ENCODE results near the gene FSIP1. TPM values are rescaled to one million over a fixed set of nuclear protein-coding genes. Genes with fewer than 3 reads are reported as not detected.

The FSIP1 gene
- total and polyA plus RNA-seq, 9 donors: 0.17 to 0.60 (median 0.36) TPM

GRCh38 chr15:39729500-39729899, 53.1 kb downstream of the FSIP1 start:
- Histone ChIP-seq H3K4me3 (ENCODE audit: low read length) (no peak overlapping the region), H3K36me3 (ENCODE audit: control insufficient read depth, insufficient read depth, low read length) (no peaks in the 10 kb centered on the region), H3K9me3 (replicated peaks; ENCODE audit: control insufficient read depth, low read depth, low read length) (peaks cover 2% of the 10 kb centered on the region), H3K27me3 (ENCODE audit: control insufficient read depth, insufficient read depth, low read length) (no peaks in the 10 kb centered on the region), H3K4me1 (ENCODE audit: control insufficient read depth, insufficient read depth, low read length) (no peaks in the 10 kb centered on the region), H3K27ac (ENCODE audit: low read length) (no peak overlapping the region)
- WGBS (ENCODE audit: insufficient coverage): 100% methylated on average over 1 of the region's 4 CpGs
- no peak for DNase-seq

DNA sequence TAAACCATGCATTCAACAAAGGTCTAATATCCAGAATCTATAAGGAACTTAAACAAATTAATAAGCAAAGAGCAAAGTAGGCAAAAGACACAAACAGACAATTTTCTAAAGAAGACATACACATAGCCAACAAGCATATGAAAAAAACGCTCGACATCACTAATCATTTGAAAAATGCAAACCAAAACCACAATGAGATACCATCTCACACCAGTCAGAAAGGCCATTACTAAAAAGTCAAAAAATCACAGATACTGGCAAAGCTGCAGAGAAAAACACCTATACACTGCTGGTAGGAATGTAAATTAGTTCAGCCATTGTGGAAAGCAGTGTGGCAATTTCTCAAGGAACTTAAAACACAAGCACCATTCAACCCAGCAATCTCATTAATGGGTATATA, 53.8 kb downstream of the FSIP1 start:
- DNase-seq: no peak
- H3K27ac ChIP-seq (ENCODE audit: low read length): no peak overlapping the region
- WGBS (ENCODE audit: insufficient coverage): no CpG with 5 or more reads among the region's 2 CpGs

DNA sequence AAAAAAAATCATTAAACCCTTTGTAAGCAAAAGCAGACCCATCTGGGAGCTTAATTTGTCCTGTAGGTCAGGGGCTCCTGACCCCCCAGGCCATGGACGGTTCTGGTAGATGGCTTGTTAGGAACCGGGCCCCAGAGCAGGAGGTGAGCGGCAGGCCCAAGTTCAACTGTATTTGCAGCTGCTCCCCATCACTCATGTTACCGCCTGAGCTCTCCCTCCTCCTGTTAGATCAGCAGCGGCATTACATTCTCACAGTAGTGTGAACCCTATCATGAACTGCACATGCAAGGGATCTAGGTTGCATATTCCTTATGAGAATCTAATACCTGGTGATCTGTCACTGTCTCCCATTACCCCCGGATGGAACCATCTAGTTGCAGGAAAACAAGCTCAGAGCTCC, 60.7 kb downstream of the FSIP1 start:
- H3K4me3 ChIP-seq (ENCODE audit: low read length): no peak overlapping the region
- no peaks in the 10 kb centered on the region for H3K36me3 ChIP-seq (ENCODE audit: control insufficient read depth, insufficient read depth, low read length)
- WGBS (ENCODE audit: insufficient coverage): 45% methylated on average over 3 of the region's 6 CpGs
- peak; percentile 48 for DNase-seq
- peaks cover 8% of the 10 kb centered on the region for H3K4me1 ChIP-seq (ENCODE audit: control insufficient read depth, insufficient read depth, low read length)
- H3K27me3 ChIP-seq (ENCODE audit: control insufficient read depth, insufficient read depth, low read length): no peaks in the 10 kb centered on the region
- no peaks in the 10 kb centered on the region for H3K9me3 ChIP-seq (replicated peaks; ENCODE audit: control insufficient read depth, low read depth, low read length)
- H3K27ac ChIP-seq (ENCODE audit: low read length): no peak overlapping the region

More for the DNA sequence above, 53.8 kb downstream of the FSIP1 start:
- no peaks in the 10 kb centered on the region for H3K36me3 ChIP-seq (ENCODE audit: control insufficient read depth, insufficient read depth, low read length)
- no peaks in the 10 kb centered on the region for H3K4me1 ChIP-seq (ENCODE audit: control insufficient read depth, insufficient read depth, low read length)
- peaks cover 2% of the 10 kb centered on the region for H3K9me3 ChIP-seq (replicated peaks; ENCODE audit: control insufficient read depth, low read depth, low read length)
- no peak overlapping the region for H3K4me3 ChIP-seq (ENCODE audit: low read length)
- H3K27me3 ChIP-seq (ENCODE audit: control insufficient read depth, insufficient read depth, low read length): no peaks in the 10 kb centered on the region

GRCh38 chr15:39720621-39721611, 61.7 kb downstream of the FSIP1 start:
- Histone ChIP-seq H3K9me3 (replicated peaks; ENCODE audit: control insufficient read depth, low read depth, low read length) (no peaks in the 10 kb centered on the region), H3K27ac (ENCODE audit: low read length) (no peak overlapping the region), H3K36me3 (ENCODE audit: control insufficient read depth, insufficient read depth, low read length) (no peaks in the 10 kb centered on the region), H3K4me3 (ENCODE audit: low read length) (no peak overlapping the region), H3K4me1 (ENCODE audit: control insufficient read depth, insufficient read depth, low read length) (peaks cover 8% of the 10 kb centered on the region), H3K27me3 (ENCODE audit: control insufficient read depth, insufficient read depth, low read length) (no peaks in the 10 kb centered on the region)
- peak; percentile 47 for DNase-seq
- WGBS (ENCODE audit: insufficient coverage): 80% methylated on average over 1 of the region's 6 CpGs

GRCh38 chr15:39720081-39720480, 62.6 kb downstream of the FSIP1 start:
- no peaks in the 10 kb centered on the region for H3K27me3 ChIP-seq (ENCODE audit: control insufficient read depth, insufficient read depth, low read length)

GRCh38 chr15:39719109-39719508, 63.5 kb downstream of the FSIP1 start:
- no peaks in the 10 kb centered on the region for H3K9me3 ChIP-seq (replicated peaks; ENCODE audit: control insufficient read depth, low read depth, low read length)
- WGBS (ENCODE audit: insufficient coverage): no CpG with 5 or more reads among the region's 1 CpG
- no peak overlapping the region for H3K27ac ChIP-seq (ENCODE audit: low read length)
- H3K27me3 ChIP-seq (ENCODE audit: control insufficient read depth, insufficient read depth, low read length): no peaks in the 10 kb centered on the region
- no peak for DNase-seq
- H3K4me3 ChIP-seq (ENCODE audit: low read length): no peak overlapping the region
- peaks cover 8% of the 10 kb centered on the region for H3K4me1 ChIP-seq (ENCODE audit: control insufficient read depth, insufficient read depth, low read length)
- H3K36me3 ChIP-seq (ENCODE audit: control insufficient read depth, insufficient read depth, low read length): no peaks in the 10 kb centered on the region

More at GRCh38 chr15:39720081-39720480, 62.6 kb downstream of the FSIP1 start:
- no peak overlapping the region for H3K4me3 ChIP-seq (ENCODE audit: low read length)
- H3K9me3 ChIP-seq (replicated peaks; ENCODE audit: control insufficient read depth, low read depth, low read length): no peaks in the 10 kb centered on the region
- peaks cover 8% of the 10 kb centered on the region for H3K4me1 ChIP-seq (ENCODE audit: control insufficient read depth, insufficient read depth, low read length)
- no peak for DNase-seq
- H3K36me3 ChIP-seq (ENCODE audit: control insufficient read depth, insufficient read depth, low read length): no peaks in the 10 kb centered on the region
- H3K27ac ChIP-seq (ENCODE audit: low read length): no peak overlapping the region

DNA sequence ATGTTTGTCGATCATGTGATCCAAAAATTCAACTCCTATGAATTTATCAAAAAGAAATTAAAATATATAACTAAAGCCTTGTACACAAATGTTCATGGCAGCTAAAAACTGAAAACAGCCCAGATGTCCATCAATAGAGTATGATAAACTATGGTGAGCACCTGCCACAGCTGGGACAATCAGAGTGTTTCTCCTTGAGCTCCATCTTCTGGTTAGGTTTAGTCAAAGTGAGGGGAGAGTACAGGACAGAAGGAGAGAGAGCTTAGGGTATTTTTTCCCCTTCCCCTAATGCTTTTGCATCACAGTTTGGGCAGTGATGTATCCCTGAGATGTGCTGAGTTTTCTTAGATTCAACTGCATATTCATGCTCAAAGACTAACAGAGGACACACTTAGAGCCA, 65.5 kb downstream of the FSIP1 start:
- Histone ChIP-seq H3K4me3 (ENCODE audit: low read length) (no peak overlapping the region), H3K9me3 (replicated peaks; ENCODE audit: control insufficient read depth, low read depth, low read length) (no peaks in the 10 kb centered on the region), H3K27ac (ENCODE audit: low read length) (no peak overlapping the region), H3K4me1 (ENCODE audit: control insufficient read depth, insufficient read depth, low read length) (peaks cover 6% of the 10 kb centered on the region), H3K27me3 (ENCODE audit: control insufficient read depth, insufficient read depth, low read length) (no peaks in the 10 kb centered on the region), H3K36me3 (ENCODE audit: control insufficient read depth, insufficient read depth, low read length) (no peaks in the 10 kb centered on the region)
- DNase-seq: no peak
- WGBS (ENCODE audit: insufficient coverage): no CpG with 5 or more reads among the region's 1 CpG

- Histone ChIP-seq H3K27ac (ENCODE audit: low read length) (no peak overlapping the region), H3K4me1 (ENCODE audit: control insufficient read depth, insufficient read depth, low read length) (no peaks in the 10 kb centered on the region), H3K36me3 (ENCODE audit: control insufficient read depth, insufficient read depth, low read length) (no peaks in the 10 kb centered on the region), H3K9me3 (replicated peaks; ENCODE audit: control insufficient read depth, low read depth, low read length) (no peaks in the 10 kb centered on the region), H3K27me3 (ENCODE audit: control insufficient read depth, insufficient read depth, low read length) (no peaks in the 10 kb centered on the region), H3K4me3 (ENCODE audit: low read length) (no peak overlapping the region)
- DNase-seq: no peak
- 83% methylated on average over 2 of the region's 2 CpGs for WGBS (ENCODE audit: insufficient coverage)
Observed at GRCh38 chr15:39714251-39714650, 68.4 kb downstream of the FSIP1 start.

DNA sequence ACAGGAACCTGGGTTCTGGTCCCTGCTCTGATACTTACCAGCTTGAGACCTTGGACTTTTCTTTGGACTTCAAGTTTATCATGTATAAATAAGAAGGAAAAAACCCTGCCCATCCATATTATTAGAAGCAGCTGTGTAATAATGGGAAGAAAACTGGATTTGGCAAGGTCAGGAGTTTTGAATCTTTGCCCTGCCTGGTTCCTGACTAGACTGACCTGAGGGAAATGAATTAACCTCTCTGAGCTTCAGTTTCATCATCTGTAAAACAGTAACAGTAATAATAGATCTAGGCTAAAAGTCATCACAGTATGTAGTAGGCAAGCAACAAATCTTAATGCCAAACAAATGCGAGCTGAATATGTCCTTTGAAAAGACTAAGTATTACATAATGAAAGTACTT, 68.8 kb downstream of the FSIP1 start:
- no peaks in the 10 kb centered on the region for H3K9me3 ChIP-seq (replicated peaks; ENCODE audit: control insufficient read depth, low read depth, low read length)
- no peak overlapping the region for H3K4me3 ChIP-seq (ENCODE audit: low read length)
- DNase-seq: no peak
- no CpG with 5 or more reads among the region's 1 CpG for WGBS (ENCODE audit: insufficient coverage)
- H3K27ac ChIP-seq (ENCODE audit: low read length): no peak overlapping the region
- no peaks in the 10 kb centered on the region for H3K27me3 ChIP-seq (ENCODE audit: control insufficient read depth, insufficient read depth, low read length)
- H3K4me1 ChIP-seq (ENCODE audit: control insufficient read depth, insufficient read depth, low read length): no peaks in the 10 kb centered on the region
- H3K36me3 ChIP-seq (ENCODE audit: control insufficient read depth, insufficient read depth, low read length): no peaks in the 10 kb centered on the region

- Histone ChIP-seq H3K4me1 (ENCODE audit: control insufficient read depth, insufficient read depth, low read length) (no peaks in the 10 kb centered on the region), H3K27ac (ENCODE audit: low read length) (no peak overlapping the region), H3K9me3 (replicated peaks; ENCODE audit: control insufficient read depth, low read depth, low read length) (no peaks in the 10 kb centered on the region), H3K27me3 (ENCODE audit: control insufficient read depth, insufficient read depth, low read length) (no peaks in the 10 kb centered on the region), H3K4me3 (ENCODE audit: low read length) (no peak overlapping the region), H3K36me3 (ENCODE audit: control insufficient read depth, insufficient read depth, low read length) (no peaks in the 10 kb centered on the region)
- no CpG with 5 or more reads among the region's 2 CpGs for WGBS (ENCODE audit: insufficient coverage)
- DNase-seq: no peak
Observed at GRCh38 chr15:39710681-39711080, 72.0 kb downstream of the FSIP1 start.

Data from muscle of leg (tissue), 11 donors.